Endothelial cell of umbilical vein (primary cell): ENCODE data around the gene TNFRSF8. TPM values are rescaled to one million over a fixed set of nuclear protein-coding genes. Genes with fewer than 3 reads are reported as not detected.

Experiments used
- BruUV-seq: library from RNA; stranded (reverse); fragments of 400-500 nt; replicated peaks from 2 replicates; lab custom pipeline; 2021; lab: Mats Ljungman, UMichigan
- CTCF ChIA-PET: fragments of 300-600, 350-600 bp; sonication (Branson Sonifier 250); formaldehyde crosslinking; loops from one replicate; lab custom pipeline; 2021; ENCODE audit warnings: antibody characterized with exemption, inconsistent platforms; lab: Charles Lee
- POLR2A ChIA-PET: fragments of 300-600, 350-600 bp; sonication (Branson Sonifier 250); formaldehyde crosslinking; loops from one replicate; lab custom pipeline; 2021; ENCODE audit warnings: antibody characterized with exemption, inconsistent platforms; lab: Charles Lee
- DNase-seq: peaks from one replicate; pipeline ENCODE4 v3.0.0-alpha.2; 2011; ENCODE audit warnings: low read depth, low spot score
- FAIRE-seq: peaks from 2 replicates; lab custom pipeline; 2011; peaks lifted over from hg19 to GRCh38; lab: Jason Lieb, UNC
- H2AFZ ChIP-seq: 2 replicates; pipeline ENCODE4 v1.6.0; 2012; ENCODE audit warnings: low read depth, low read length, control low read depth, inconsistent platforms
- H3K27ac ChIP-seq: 2 replicates; pipeline ENCODE4 v1.5.1; 2011; ENCODE audit warnings: low read depth, mild to moderate bottlenecking, control low read depth, low read length, moderate library complexity; ENCODE audit not compliant: insufficient read depth
- H3K27me3 ChIP-seq, 2 experiments: 2 replicates each; pipeline versions ENCODE4 v1.6.0 to v1.6.1; 2011; ENCODE audit warnings: low read length in 2 of 2, mixed read lengths in 1 of 2; ENCODE audit not compliant: control insufficient read depth in 2 of 2, insufficient read depth in 2 of 2
- H3K36me3 ChIP-seq, 2 experiments: 2 replicates in 1 of 2; 3 replicates in 1 of 2; pipeline ENCODE4 v1.5.1; 2011; ENCODE audit warnings: low read length in 2 of 2, mild to moderate bottlenecking in 1 of 2, moderate library complexity in 1 of 2; ENCODE audit not compliant: control insufficient read depth in 2 of 2, insufficient read depth in 2 of 2; ENCODE audit errors: extremely low read depth in 1 of 2
- H3K4me1 ChIP-seq: 3 replicates; pipeline ENCODE4 v1.5.1; 2011; ENCODE audit warnings: mild to moderate bottlenecking, low read length; ENCODE audit not compliant: control insufficient read depth, insufficient read depth; ENCODE audit errors: extremely low read depth
- H3K4me2 ChIP-seq: 2 replicates; pipeline ENCODE4 v1.6.1; 2011; ENCODE audit warnings: low read length, control low read depth, mixed read lengths; ENCODE audit not compliant: insufficient read depth
- H3K4me3 ChIP-seq, 3 experiments: fragments of 200-600 bp in 1 of 3; sonication (generic), shearing (Covaris generic) in 1 of 3; replicated peaks in 1 of 3; 2 replicates each; pipeline ENCODE4 v1.5.1; 2011 to 2016; ENCODE audit warnings: control low read depth in 3 of 3, low read length in 3 of 3, mild to moderate bottlenecking in 2 of 3, inconsistent platforms in 1 of 3, low read depth in 1 of 3, moderate library complexity in 1 of 3; ENCODE audit not compliant: insufficient read depth in 1 of 3
- H3K79me2 ChIP-seq: 2 replicates; pipeline ENCODE4 v1.6.0; 2012; ENCODE audit warnings: low read length, inconsistent platforms; ENCODE audit not compliant: control insufficient read depth, insufficient read depth
- H3K9ac ChIP-seq: replicated peaks from 2 replicates; pipeline ENCODE3; 2011; ENCODE audit warnings: low read length, control low read depth; ENCODE audit not compliant: insufficient read depth; ENCODE audit errors: extremely low read depth
- H3K9me1 ChIP-seq: replicated peaks from 3 replicates; pipeline ENCODE4 v1.6.0; 2011; ENCODE audit warnings: mild to moderate bottlenecking, low read length; ENCODE audit not compliant: control insufficient read depth, insufficient read depth; ENCODE audit errors: extremely low read depth
- H3K9me3 ChIP-seq: replicated peaks from 2 replicates; pipeline ENCODE4 v1.5.1; 2012; ENCODE audit warnings: low read length, inconsistent platforms; ENCODE audit not compliant: control insufficient read depth, insufficient read depth
- H4K20me1 ChIP-seq: replicated peaks from 2 replicates; pipeline ENCODE3; 2011; ENCODE audit warnings: mild to moderate bottlenecking, low read length; ENCODE audit not compliant: control insufficient read depth, insufficient read depth; ENCODE audit errors: extremely low read depth
- CTCF ChIP-seq, 2 donors: IDR thresholded peaks; 1 replicate in 1 of 2; 2 replicates in 1 of 2; pipeline ENCODE4 v1.5.1; 2011; ENCODE audit warnings: low read length in 2 of 2, mild to moderate bottlenecking in 2 of 2, moderate library complexity in 2 of 2, control low read depth in 1 of 2, inconsistent platforms in 1 of 2, low read depth in 1 of 2; ENCODE audit not compliant: insufficient read depth in 1 of 2; ENCODE audit errors: extremely low read depth in 1 of 2
- EZH2 ChIP-seq: IDR thresholded peaks from 2 replicates; pipeline ENCODE4 v1.6.1; 2012; ENCODE audit warnings: borderline replicate concordance, low read depth, mild to moderate bottlenecking, moderate library complexity, low read length, inconsistent platforms; ENCODE audit not compliant: severe bottlenecking
- FOS ChIP-seq: IDR thresholded peaks from 2 replicates; pipeline ENCODE4 v1.6.1; 2011; ENCODE audit warnings: mild to moderate bottlenecking, low read length, moderate library complexity, borderline replicate concordance; ENCODE audit not compliant: insufficient read depth
- GATA2 ChIP-seq: IDR thresholded peaks from 2 replicates; pipeline ENCODE4 v1.7.0; 2011; ENCODE audit warnings: low read depth, mild to moderate bottlenecking, moderate library complexity, mixed read lengths, low read length; ENCODE audit not compliant: insufficient read length, insufficient read depth
- MAX ChIP-seq: IDR thresholded peaks from 2 replicates; pipeline ENCODE4 v1.6.1; 2011; ENCODE audit not compliant: insufficient read depth, insufficient read length
- MYC ChIP-seq: IDR thresholded peaks from one replicate; pipeline ENCODE4 v1.6.1; 2011; ENCODE audit warnings: mild to moderate bottlenecking, low read depth, low read length
- POLR2AphosphoS5 ChIP-seq: IDR thresholded peaks from 2 replicates; pipeline ENCODE4 v1.6.1; 2012; ENCODE audit warnings: low read depth, mild to moderate bottlenecking, control low read depth, low read length, moderate library complexity; ENCODE audit not compliant: insufficient read depth
- dilution Hi-C: fragments of 300-500 bp; cut with MboI; formaldehyde crosslinking; loops from one replicate; pipeline ENCODE4 v1.15.0; 2019; ENCODE audit warnings: low sequenced_read_pairs; ENCODE audit not compliant: extremely low pct_ligation_motif_present
- intact Hi-C: fragments of 100-400 bp; cut with micrococcal nuclease; formaldehyde crosslinking; loops from one replicate; pipeline ENCODE4 v1.10.0; 2022
- polyA plus RNA-seq, 4 experiments: library from polyadenylated mRNA; depleted of rRNA in 3 of 4; stranded (reverse) in 3 of 4; unstranded in 1 of 4; fragments of >200 nt; gene quantifications; 2 replicates each; pipeline versions ENCODE4 v1.2.1 to v1.2.3, GENCODE V29; 2011 to 2012; ENCODE audit warnings: missing spikeins in 1 of 4
- total RNA-seq: library from RNA; stranded (reverse); gene quantifications from 2 replicates; pipeline ENCODE4 v1.2.3, GENCODE V29; 2021

Gene TNFRSF8
- total and polyA plus RNA-seq, 2 donors (not counting 3 experiments of a cell fraction or from before 2014, with no cell fraction given): 0.47 TPM; not detected in 1

GRCh38 chr1:12047120-12047876 lies 15.8 kb upstream of the TNFRSF8 start:
- dilution Hi-C loops: no loop called here

More at GRCh38 chr1:12047120-12047876, 15.8 kb upstream of the TNFRSF8 start:
- no peak overlapping the region for H3K9ac ChIP-seq
- no peaks in the 10 kb centered on the region for H3K4me1 ChIP-seq
- H3K36me3 ChIP-seq: no peaks in the 10 kb centered on the region
- H3K4me2 ChIP-seq: no peak overlapping the region
- H3K27ac ChIP-seq: no peak overlapping the region
- no peaks in the 10 kb centered on the region for H3K79me2 ChIP-seq
- POLR2A ChIA-PET: no interaction called here
- no peaks in the 10 kb centered on the region for H4K20me1 ChIP-seq
- no peaks in the 10 kb centered on the region for H3K9me1 ChIP-seq
- no peak for DNase-seq
- no peaks in the 10 kb centered on the region for H3K9me3 ChIP-seq
- CTCF ChIA-PET: no interaction called here
- no peak overlapping the region for H3K4me3 ChIP-seq
- TF ChIP-seq POLR2AphosphoS5: no peak
- no peak for TF ChIP-seq CTCF (IDR thresholded peaks at IDR 0.05; ENCODE audit: extremely low read depth in 1 of 2, insufficient read depth in 1 of 2, low read depth in 1 of 2, low read length in 2 of 2)
- no peak for TF ChIP-seq EZH2
- TF ChIP-seq MAX: no peak
- TF ChIP-seq MYC: no peak
- TF ChIP-seq GATA2: no peak
- TF ChIP-seq FOS: no peak
- BruUV-seq: no TSS peak
- H2AFZ ChIP-seq: no peak overlapping the region
- intact Hi-C loops: no loop called here
- FAIRE-seq: no peak
- no peaks in the 10 kb centered on the region for H3K27me3 ChIP-seq
